Skeletal muscle tissue (tissue), 4 donors: Measurements from ENCODE around the gene NPAS2. TPM values are rescaled to one million over a fixed set of nuclear protein-coding genes. Genes with fewer than 3 reads are reported as not detected.

ENCODE experiments used
- H3K27ac ChIP-seq: one replicate; pipeline ENCODE4 v1.7.0; 2013; ENCODE audit warnings: mild to moderate bottlenecking, low read depth, low read length, inconsistent platforms
- H3K27me3 ChIP-seq, 3 donors: one replicate each; pipeline ENCODE4 v1.7.0; 2013; ENCODE audit warnings: low read length in 3 of 3; ENCODE audit not compliant: control insufficient read depth in 3 of 3, insufficient read depth in 3 of 3
- H3K36me3 ChIP-seq, 3 donors: one replicate each; pipeline ENCODE4 v1.7.0; 2013; ENCODE audit warnings: low read length in 3 of 3; ENCODE audit not compliant: control insufficient read depth in 3 of 3, insufficient read depth in 3 of 3
- H3K4me1 ChIP-seq, 3 donors: one replicate each; pipeline ENCODE4 v1.7.0; 2013; ENCODE audit warnings: low read length in 3 of 3, mild to moderate bottlenecking in 3 of 3; ENCODE audit not compliant: control insufficient read depth in 3 of 3, insufficient read depth in 3 of 3
- H3K4me3 ChIP-seq, 3 donors: one replicate each; pipeline ENCODE4 v1.7.0; 2013; ENCODE audit warnings: low read length in 3 of 3
- H3K9ac ChIP-seq, 3 donors: one replicate each; pipeline ENCODE4 v1.7.0; 2013; ENCODE audit warnings: low read length in 3 of 3, mild to moderate bottlenecking in 3 of 3, moderate library complexity in 2 of 3, low read depth in 1 of 3
- H3K9me3 ChIP-seq, 3 donors: one replicate each; pipeline ENCODE4 v1.7.0; 2013; ENCODE audit warnings: low read length in 3 of 3; ENCODE audit not compliant: control insufficient read depth in 3 of 3
- total RNA-seq: library from RNA; depleted of rRNA; stranded (reverse); fragments of >200 nt; gene quantifications from one replicate; pipeline ENCODE4 v1.2.3, GENCODE V29; 2014
- donor health status: Osteomylitis.

Gene NPAS2
- total RNA-seq, 1 donor from 2014 or later = 7.8 TPM

DNA sequence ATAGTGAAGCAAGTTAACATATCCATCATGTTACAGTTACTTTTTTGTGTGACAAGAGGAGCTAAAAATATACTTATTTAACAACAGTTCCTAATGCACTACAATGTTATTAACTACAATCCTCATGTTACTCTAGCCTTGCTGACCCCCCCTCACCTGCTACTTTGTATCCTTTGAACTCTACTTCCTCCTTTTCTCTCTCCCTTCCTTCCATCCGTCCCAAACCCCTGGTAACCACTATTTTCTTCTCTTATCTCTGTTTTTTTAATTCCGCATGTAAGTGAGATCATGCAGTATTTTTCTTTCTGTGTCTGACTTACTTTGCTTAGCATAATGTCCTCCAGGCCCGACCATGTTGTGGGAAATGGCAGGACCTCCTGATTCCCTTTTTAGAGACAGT is 59.4 kb downstream of the NPAS2 start:
- Histone ChIP-seq H3K4me3 (no peak overlapping the region), H3K36me3 (no peaks in the 10 kb centered on the region), H3K27ac (no peak overlapping the region), H3K4me1 (peaks cover 14 to 16% (median 15%) of the 10 kb centered on the region in 3 donors), H3K27me3 (no peaks in the 10 kb centered on the region), H3K9me3 (no peaks in the 10 kb centered on the region), H3K9ac (no peak overlapping the region)

DNA sequence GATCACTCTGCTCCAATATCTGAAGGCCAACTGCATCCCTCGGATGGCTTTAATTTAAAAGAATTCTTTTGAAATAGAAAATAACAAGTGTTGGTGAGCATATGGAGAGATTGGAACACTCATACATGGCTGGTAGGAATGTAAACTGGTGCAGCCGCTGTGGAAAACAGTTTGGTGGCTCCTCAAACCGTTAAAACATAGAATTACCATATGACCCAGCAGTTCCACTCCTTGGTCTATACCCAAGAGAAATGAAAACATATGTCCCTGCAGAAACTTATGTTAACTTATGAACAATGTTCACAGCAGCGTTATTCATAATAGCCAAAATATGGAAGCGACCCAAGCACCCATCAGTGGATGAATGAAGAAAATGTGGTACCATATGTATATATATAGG is 60.1 kb downstream of the NPAS2 start:
- H3K4me3 ChIP-seq = no peak overlapping the region
- H3K4me1 ChIP-seq = peaks cover 14 to 16% (median 15%) of the 10 kb centered on the region in 3 donors
- no peak overlapping the region for H3K9ac ChIP-seq
- no peaks in the 10 kb centered on the region for H3K9me3 ChIP-seq
- no peak overlapping the region for H3K27ac ChIP-seq
- no peaks in the 10 kb centered on the region for H3K36me3 ChIP-seq
- no peaks in the 10 kb centered on the region for H3K27me3 ChIP-seq

GRCh38 chr2:100880730-100881129 is 60.8 kb downstream of the NPAS2 start:
- no peak overlapping the region for H3K9ac ChIP-seq
- H3K4me3 ChIP-seq = no peak overlapping the region
- H3K27me3 ChIP-seq = no peaks in the 10 kb centered on the region

DNA sequence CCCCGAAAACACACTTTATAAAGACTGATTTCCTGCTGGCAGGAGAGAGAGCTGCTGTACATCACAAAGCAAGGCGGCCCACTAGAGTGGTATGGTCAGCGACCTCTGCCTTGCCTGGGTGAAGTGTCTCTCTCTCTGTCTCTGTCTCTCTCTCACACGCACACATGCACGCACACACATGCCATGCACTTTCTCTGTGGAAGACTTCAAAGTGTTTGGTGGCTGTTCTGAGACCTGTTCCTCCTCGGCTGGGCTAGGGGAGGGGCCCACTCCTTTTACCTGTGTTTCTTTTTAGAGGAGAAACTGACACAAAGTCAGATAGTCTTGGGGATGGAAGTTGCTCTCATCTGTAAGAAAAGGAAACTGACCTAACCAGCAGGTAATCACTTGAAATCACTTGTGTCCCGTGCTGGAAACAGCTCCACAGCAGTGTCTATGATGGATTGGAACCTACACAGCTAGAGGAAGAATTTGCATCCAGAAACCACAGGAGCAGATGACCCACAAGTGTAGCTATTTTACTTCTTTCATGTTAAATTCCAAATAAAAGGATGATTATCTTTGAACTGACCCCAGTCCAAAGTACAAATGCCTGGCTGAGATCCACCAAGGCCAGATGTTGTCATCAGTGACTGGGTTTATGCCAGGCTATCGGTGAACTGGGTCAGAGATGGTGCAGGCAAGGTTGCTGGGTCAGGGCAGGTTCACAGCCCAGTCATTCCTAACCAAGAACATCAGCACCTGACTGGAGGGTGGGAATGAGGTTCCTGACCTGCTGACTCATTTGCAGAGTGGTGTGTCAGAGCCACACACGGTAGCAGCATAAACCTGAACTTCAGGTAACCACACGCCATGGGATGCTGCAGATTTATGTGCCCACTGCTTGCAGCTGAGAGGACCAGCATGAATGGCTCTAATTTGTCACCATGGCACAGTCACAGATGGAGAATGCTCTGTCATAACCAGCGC is 63.0 kb downstream of the NPAS2 start:
- Histone ChIP-seq H3K9me3 (no peaks in the 10 kb centered on the region), H3K4me3 (no peak overlapping the region), H3K4me1 (peaks cover 7 to 17% (median 13%) of the 10 kb centered on the region in 3 donors), H3K27ac (no peak overlapping the region), H3K36me3 (no peaks in the 10 kb centered on the region), H3K27me3 (no peaks in the 10 kb centered on the region), H3K9ac (no peak overlapping the region)

More at GRCh38 chr2:100880730-100881129, 60.8 kb downstream of the NPAS2 start:
- Histone ChIP-seq H3K9me3 (no peaks in the 10 kb centered on the region), H3K27ac (no peak overlapping the region), H3K36me3 (no peaks in the 10 kb centered on the region), H3K4me1 (peaks cover 15 to 17% (median 16%) of the 10 kb centered on the region in 3 donors)

DNA sequence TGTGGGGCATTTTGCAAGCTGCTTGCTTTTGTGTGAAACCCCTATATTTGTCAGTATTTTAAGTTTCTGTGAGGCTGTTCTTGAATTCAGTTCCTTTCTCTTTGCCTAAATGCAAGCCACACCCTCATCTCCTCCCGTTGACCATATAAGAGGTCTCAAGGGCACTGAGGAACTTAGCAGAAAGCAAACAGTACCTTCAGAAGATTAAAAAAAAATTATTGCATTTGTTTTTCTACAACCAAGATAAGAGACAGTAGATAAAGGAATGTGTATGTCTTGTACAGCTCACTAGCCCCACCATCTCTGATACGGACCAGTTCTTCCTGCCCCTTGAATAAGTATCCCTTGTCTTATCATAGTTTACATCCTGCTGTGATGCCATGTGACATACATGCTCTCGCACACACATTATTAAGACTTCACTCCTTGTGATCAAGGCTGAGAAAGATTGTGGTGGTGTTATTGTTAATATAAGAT is 64.2 kb downstream of the NPAS2 start:
- Histone ChIP-seq H3K36me3 (no peaks in the 10 kb centered on the region), H3K9ac (no peak overlapping the region), H3K4me1 (peaks cover 0 to 17% (median 11%) of the 10 kb centered on the region in 3 donors), H3K4me3 (no peak overlapping the region), H3K9me3 (no peaks in the 10 kb centered on the region), H3K27ac (no peak overlapping the region), H3K27me3 (no peaks in the 10 kb centered on the region)

GRCh38 chr2:100886085-100886484 is 66.1 kb downstream of the NPAS2 start:
- Histone ChIP-seq H3K4me1 (peaks cover 0 to 17% (median 11%) of the 10 kb centered on the region in 3 donors), H3K9ac (no peak overlapping the region), H3K9me3 (no peaks in the 10 kb centered on the region), H3K36me3 (no peaks in the 10 kb centered on the region), H3K4me3 (no peak overlapping the region), H3K27me3 (no peaks in the 10 kb centered on the region), H3K27ac (no peak overlapping the region)

DNA sequence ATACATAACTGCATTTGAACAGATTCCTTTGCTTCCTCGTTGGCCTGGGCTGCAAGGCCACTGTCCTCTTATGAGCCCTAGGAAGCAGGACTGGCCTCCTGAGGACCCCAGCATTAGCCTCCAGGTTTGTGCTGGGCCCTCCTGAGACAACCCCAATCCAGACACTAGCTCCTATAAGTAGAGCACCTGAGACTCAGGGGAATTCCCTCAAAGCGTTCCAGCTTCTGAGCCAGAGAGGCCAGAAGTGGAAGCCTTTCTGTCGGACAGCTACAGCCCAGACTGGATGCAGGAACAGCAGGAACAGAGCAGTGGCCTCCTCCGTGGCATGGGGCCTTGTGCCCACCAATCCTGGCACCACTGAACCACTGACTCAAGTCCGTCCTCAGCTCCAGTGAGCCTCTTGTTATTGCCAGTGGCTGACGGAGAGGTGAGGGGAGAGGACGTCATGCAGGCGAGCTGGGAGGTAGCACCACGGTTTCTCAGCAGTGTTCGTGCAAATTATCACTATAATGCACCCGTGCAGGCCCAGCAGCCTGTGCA is 67.2 kb downstream of the NPAS2 start:
- Histone ChIP-seq H3K27ac (no peak overlapping the region), H3K4me1 (peaks cover 0 to 21% (median 11%) of the 10 kb centered on the region in 3 donors)

GRCh38 chr2:100887713-100888495 is 68.0 kb downstream of the NPAS2 start:
- H3K4me3 ChIP-seq = no peak overlapping the region
- H3K36me3 ChIP-seq = no peaks in the 10 kb centered on the region
- H3K27ac ChIP-seq = no peak overlapping the region
- no peak overlapping the region for H3K9ac ChIP-seq
- peaks cover 0 to 22% (median 11%) of the 10 kb centered on the region in 3 donors for H3K4me1 ChIP-seq
- no peaks in the 10 kb centered on the region for H3K27me3 ChIP-seq
- H3K9me3 ChIP-seq = no peaks in the 10 kb centered on the region

More for the DNA sequence above, 67.2 kb downstream of the NPAS2 start:
- no peaks in the 10 kb centered on the region for H3K27me3 ChIP-seq
- no peak overlapping the region for H3K4me3 ChIP-seq
- H3K36me3 ChIP-seq = no peaks in the 10 kb centered on the region
- H3K9ac ChIP-seq = no peak overlapping the region
- no peaks in the 10 kb centered on the region for H3K9me3 ChIP-seq

DNA sequence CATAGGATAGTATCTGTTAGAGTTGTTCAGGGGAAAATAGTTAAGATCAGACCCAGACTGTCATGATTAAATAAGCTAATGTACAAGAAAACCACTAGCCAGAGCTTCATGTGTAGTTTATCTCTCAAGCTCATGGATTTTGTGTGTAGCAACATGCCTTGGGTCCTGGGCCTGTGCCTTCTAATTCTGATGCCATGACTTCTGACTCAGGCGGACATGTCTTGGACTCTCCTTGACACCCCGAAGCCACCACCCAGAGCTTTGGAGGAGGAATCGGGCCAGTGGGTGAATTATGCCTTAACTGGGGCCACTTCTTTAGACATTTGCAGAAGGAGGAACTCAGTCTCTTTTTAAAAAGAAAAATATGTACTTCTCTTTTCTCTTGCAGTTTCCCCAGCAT is 68.7 kb downstream of the NPAS2 start:
- Histone ChIP-seq H3K4me3 (no peak overlapping the region), H3K4me1 (peaks cover 0 to 18% (median 6%) of the 10 kb centered on the region in 3 donors), H3K36me3 (no peaks in the 10 kb centered on the region), H3K27me3 (no peaks in the 10 kb centered on the region), H3K9ac (no peak overlapping the region), H3K9me3 (no peaks in the 10 kb centered on the region), H3K27ac (no peak overlapping the region)
